ENCODE data around the gene IL4I1. TPM values are rescaled to one million over a fixed set of nuclear protein-coding genes. Genes with fewer than 3 reads are reported as not detected.

Gene IL4I1
- total RNA-seq, 1 experiment from 2014 or later: 1.3 TPM

GRCh38 chr19:49930483-49931011 lies 33.9 kb upstream of the IL4I1 start:
- Histone ChIP-seq H3K4me3 (ENCODE audit: low read depth, low read length, poor library complexity, severe bottlenecking) (peak overlapping the region; percentile 79), H3K27ac (ENCODE audit: low read depth, low read length, poor library complexity, severe bottlenecking) (peak overlapping the region; percentile 100), H3K9me3 (ENCODE audit: low read depth, low read length, poor library complexity, severe bottlenecking) (no peaks in the 10 kb centered on the region), H3K4me1 (ENCODE audit: insufficient read depth, low read length, poor library complexity, severe bottlenecking) (peaks cover 28% of the 10 kb centered on the region), H3K27me3 (replicated peaks; ENCODE audit: insufficient read depth, low read depth, low read length, poor library complexity) (no peaks in the 10 kb centered on the region), H3K36me3 (ENCODE audit: insufficient read depth, low read length, poor library complexity, severe bottlenecking) (peaks cover 63% of the 10 kb centered on the region)
- peak; percentile 56 for DNase-seq (ENCODE audit: low spot score)
- CTCF ChIA-PET: no interaction called here
- intact Hi-C loops (cut with micrococcal nuclease; ENCODE audit: unreplicated experiment): no loop called here
- POLR2A ChIA-PET (ENCODE audit: low non-redundant PET): interaction anchor here (0.6 to 1.0 kb wide), 2 partner anchors 19 to 120 kb away, joined by 3 to 8 read pairs; no protein-coding TSS in a partner anchor
- TF ChIP-seq CTCF (conservative IDR thresholded peaks at IDR 0.05; ENCODE audit: low read depth, low read length) (no peak), EZH2 (IDR thresholded peaks at IDR 0.05; ENCODE audit: borderline replicate concordance, low read depth, low read length, poor library complexity, severe bottlenecking) (no peak)
- BruUV-seq (replicated peaks): no TSS peak

GRCh38 chr19:49929611-49930482 lies 33.2 kb upstream of the IL4I1 start:
- Histone ChIP-seq H3K4me1 (ENCODE audit: insufficient read depth, low read length, poor library complexity, severe bottlenecking) (peaks cover 35% of the 10 kb centered on the region), H3K4me3 (ENCODE audit: low read depth, low read length, poor library complexity, severe bottlenecking) (peak overlapping the region; percentile 79), H3K36me3 (ENCODE audit: insufficient read depth, low read length, poor library complexity, severe bottlenecking) (peaks cover 66% of the 10 kb centered on the region), H3K27me3 (replicated peaks; ENCODE audit: insufficient read depth, low read depth, low read length, poor library complexity) (no peaks in the 10 kb centered on the region), H3K9me3 (ENCODE audit: low read depth, low read length, poor library complexity, severe bottlenecking) (no peaks in the 10 kb centered on the region), H3K27ac (ENCODE audit: low read depth, low read length, poor library complexity, severe bottlenecking) (peak overlapping the region; percentile 100)
- intact Hi-C loops (cut with micrococcal nuclease; ENCODE audit: unreplicated experiment): loop anchor here (10.0 kb wide), 1 partner anchor 165 kb away; the partner anchor contains the start of genes AP2A1 and TSKS
- ChIA-PET CTCF (interaction anchor here (0.6 kb wide), 1 partner anchor 16 kb away, joined by 3 read pairs; no protein-coding TSS in a partner anchor), POLR2A (ENCODE audit: low non-redundant PET) (interaction anchor here (0.6 to 1.2 kb wide), 9 partner anchors 11 to 290 kb away, joined by 3 to 10 read pairs (median 6); partner anchors contain the start of genes AKT1S1 and TBC1D17)
- DNase-seq (ENCODE audit: low spot score): peak; percentile 96
- no TSS peak for BruUV-seq (replicated peaks)
- TF ChIP-seq CTCF (conservative IDR thresholded peaks at IDR 0.05; ENCODE audit: low read depth, low read length): no peak
- no peak for TF ChIP-seq EZH2 (IDR thresholded peaks at IDR 0.05; ENCODE audit: borderline replicate concordance, low read depth, low read length, poor library complexity, severe bottlenecking)

GRCh38 chr19:49929121-49929610 lies 32.5 kb upstream of the IL4I1 start, which contains the start of the genes ATF5 and NUP62:
Gene ATF5 (plus strand): TSS chr19:49929205. CDS start chr19:49930851, 1,646 bp downstream.
Gene NUP62 (minus strand): TSS chr19:49929504. CDS start chr19:49909807, 19,697 bp downstream.
- DNase-seq (ENCODE audit: low spot score): peak; percentile 95
- CTCF ChIA-PET: interaction anchor here (0.6 kb wide), 1 partner anchor 437 kb away, joined by 3 read pairs; no protein-coding TSS in a partner anchor
- POLR2A ChIA-PET (ENCODE audit: low non-redundant PET): interaction anchor here (0.6 to 1.2 kb wide), 7 partner anchors 10 to 289 kb away, joined by 3 to 10 read pairs (median 6); partner anchors contain the start of genes AKT1S1 and TBC1D17
- Histone ChIP-seq H3K27me3 (replicated peaks; ENCODE audit: insufficient read depth, low read depth, low read length, poor library complexity) (no peaks in the 10 kb centered on the region), H3K4me3 (ENCODE audit: low read depth, low read length, poor library complexity, severe bottlenecking) (peak within 1 kb of the TSS; percentile 79), H3K27ac (ENCODE audit: low read depth, low read length, poor library complexity, severe bottlenecking) (peak within 1 kb of the TSS; percentile 100), H3K9me3 (ENCODE audit: low read depth, low read length, poor library complexity, severe bottlenecking) (no peaks in the 10 kb centered on the region), H3K36me3 (ENCODE audit: insufficient read depth, low read length, poor library complexity, severe bottlenecking) (peaks cover 66% of the 10 kb centered on the region), H3K4me1 (ENCODE audit: insufficient read depth, low read length, poor library complexity, severe bottlenecking) (peaks cover 42% of the 10 kb centered on the region)
- intact Hi-C loops (cut with micrococcal nuclease; ENCODE audit: unreplicated experiment): loop anchor here (10.0 kb wide), 1 partner anchor 164 kb away; the partner anchor contains the start of genes AP2A1 and TSKS
- BruUV-seq (replicated peaks): TSS peak; percentile 59
- no peak for TF ChIP-seq CTCF (conservative IDR thresholded peaks at IDR 0.05; ENCODE audit: low read depth, low read length)

Measured in A673 (cell line).